Measurements from ENCODE around the gene FTCD. TPM values are rescaled to one million over a fixed set of nuclear protein-coding genes. Genes with fewer than 3 reads are reported as not detected.
"Not testable (repeated sequence)": the region's sequence is repeated elsewhere in the genome, so short reads cannot be mapped to it uniquely, and the experiment has no call there.

FTCD gene
- polyA plus RNA-seq (ENCODE audit: insufficient read length in 3 of 3): 10 to 100 TPM; 40.3 to 61.9 (median 45.0) TPM
- long read RNA-seq, donor 1, transcript FTCD-203 (14 exons, 1,878 nt): major isoform, 5 of 6 reads
- long read RNA-seq, donor 1, partial matches to known transcripts: 0 of 6 reads
- long read RNA-seq, donor 1, other reads (novel, unspliced or antisense): 0 of 6 reads
- long read RNA-seq, donor 2, partial matches to known transcripts: 0 of 5 reads
- long read RNA-seq, donor 2, other reads (novel, unspliced or antisense): 0 of 5 reads
- long read RNA-seq, donor 3, partial matches to known transcripts: 0 of 2 reads
- long read RNA-seq, donor 3, other reads (novel, unspliced or antisense): 0 of 2 reads
- long read RNA-seq, donor 4, transcript FTCD-203 (14 exons, 1,878 nt): major isoform, 9 of 15 reads
- long read RNA-seq, donor 4, partial matches to known transcripts: 5 of 15 reads
- long read RNA-seq, donor 4, other reads (novel, unspliced or antisense): 0 of 15 reads
- long read RNA-seq, donor 5, partial matches to known transcripts: 0 of 3 reads
- long read RNA-seq, donor 5, other reads (novel, unspliced or antisense): 0 of 3 reads
- long read RNA-seq, donor 6, transcript FTCD-203 (14 exons, 1,878 nt): major isoform, 8 of 8 reads
- long read RNA-seq, donor 6, partial matches to known transcripts: 0 of 8 reads
- long read RNA-seq, donor 6, other reads (novel, unspliced or antisense): 0 of 8 reads
- long read RNA-seq, donor 7, transcript FTCD-203 (14 exons, 1,878 nt): major isoform, 8 of 8 reads
- long read RNA-seq, donor 7, partial matches to known transcripts: 0 of 8 reads
- long read RNA-seq, donor 7, other reads (novel, unspliced or antisense): 0 of 8 reads
- long read RNA-seq, donor 8: 0 reads
- long read RNA-seq, donor 9, transcript FTCD-203 (14 exons, 1,878 nt): major isoform, 10 of 10 reads
- long read RNA-seq, donor 9, partial matches to known transcripts: 0 of 10 reads
- long read RNA-seq, donor 9, other reads (novel, unspliced or antisense): 0 of 10 reads
- long read RNA-seq, donor 10, partial matches to known transcripts: 0 of 2 reads
- long read RNA-seq, donor 10, other reads (novel, unspliced or antisense): 0 of 2 reads
- long read RNA-seq, donor 11, partial matches to known transcripts: 0 of 1 reads
- long read RNA-seq, donor 11, other reads (novel, unspliced or antisense): 0 of 1 reads
- long read RNA-seq, donor 12, transcript FTCD-203 (14 exons, 1,878 nt): major isoform, 10 of 10 reads
- long read RNA-seq, donor 12, partial matches to known transcripts: 0 of 10 reads
- long read RNA-seq, donor 12, other reads (novel, unspliced or antisense): 0 of 10 reads
- long read RNA-seq, donor 13, partial matches to known transcripts: 0 of 2 reads
- long read RNA-seq, donor 13, other reads (novel, unspliced or antisense): 0 of 2 reads
- long read RNA-seq, donor 14, transcript FTCD-203 (14 exons, 1,878 nt): major isoform, 12 of 12 reads
- long read RNA-seq, donor 14, partial matches to known transcripts: 0 of 12 reads
- long read RNA-seq, donor 14, other reads (novel, unspliced or antisense): 0 of 12 reads
- long read RNA-seq, donor 15, transcript FTCD-203 (14 exons, 1,878 nt): major isoform, 9 of 14 reads
- long read RNA-seq, donor 15, partial matches to known transcripts: 0 of 14 reads
- long read RNA-seq, donor 15, other reads (novel, unspliced or antisense): 0 of 14 reads
- long read RNA-seq, donor 16, partial matches to known transcripts: 9 of 13 reads
- long read RNA-seq, donor 16, other reads (novel, unspliced or antisense): 0 of 13 reads

DNA sequence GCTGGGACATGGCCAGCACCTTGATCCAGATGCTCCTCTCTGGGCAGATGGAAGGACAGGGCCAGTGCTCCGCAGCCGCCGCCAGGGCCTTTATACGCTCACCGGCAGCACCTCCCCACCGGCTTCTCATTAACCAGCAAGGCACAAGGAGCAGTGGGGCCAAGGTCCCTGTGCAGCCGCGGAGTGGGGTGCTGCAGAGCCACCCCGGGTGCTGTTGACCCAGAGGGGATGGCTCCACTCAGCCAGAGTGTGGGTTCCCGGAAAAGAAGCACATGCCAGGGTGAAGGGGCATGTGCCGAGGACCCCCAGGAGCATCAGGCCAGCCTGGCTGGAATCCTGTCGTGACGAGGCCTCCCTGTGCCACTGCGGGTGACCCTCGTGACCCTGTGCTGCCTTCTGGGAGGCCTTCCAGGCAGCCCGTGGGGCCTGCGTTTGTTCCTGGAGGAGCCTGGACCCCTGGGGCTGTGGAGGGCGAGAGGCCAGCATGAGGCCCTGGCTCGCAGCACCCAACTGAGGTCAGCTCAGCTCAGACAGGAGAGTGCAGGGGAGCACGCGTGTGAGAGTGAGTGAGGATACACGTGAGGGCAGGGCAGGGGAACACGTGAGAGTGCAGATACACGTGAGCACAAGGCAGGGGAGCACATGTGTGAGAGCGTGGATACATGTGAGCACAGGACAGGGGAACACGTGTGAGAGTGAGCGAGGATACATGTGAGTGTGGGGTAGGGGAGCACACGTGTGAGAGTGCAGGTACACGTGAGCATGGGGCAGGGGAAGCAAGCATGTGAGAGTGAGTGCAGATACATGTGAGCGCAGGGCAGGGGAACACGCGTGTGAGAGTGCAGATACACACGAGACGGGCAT, at the start of gene FTCD:
FTCD (minus strand) TSS at position 66 of the 864 bp plus-strand sequence; CDS start at position 10, 56 bp downstream.
- DNase-seq: no peak

DNA sequence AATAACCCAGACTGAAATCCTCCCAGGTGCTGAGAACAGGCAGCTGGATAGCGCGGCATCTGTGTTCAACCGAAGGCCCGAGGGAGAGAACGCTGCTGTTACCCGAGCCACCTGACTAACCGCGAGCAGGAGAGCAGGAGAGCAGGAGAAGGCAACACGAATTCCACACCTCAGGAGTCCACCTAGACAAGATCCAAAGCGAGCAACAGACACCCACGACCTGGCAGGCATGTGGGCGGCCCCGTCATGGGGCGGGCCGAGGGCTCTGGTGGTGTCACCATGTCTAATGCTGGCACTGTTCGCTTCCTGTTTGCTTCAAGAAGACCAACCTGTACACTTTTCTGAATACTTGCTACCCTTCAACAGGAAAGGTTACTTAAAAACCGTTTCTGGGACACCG, 49.8 kb upstream of the FTCD start:
- DNase-seq: no peak

DNA sequence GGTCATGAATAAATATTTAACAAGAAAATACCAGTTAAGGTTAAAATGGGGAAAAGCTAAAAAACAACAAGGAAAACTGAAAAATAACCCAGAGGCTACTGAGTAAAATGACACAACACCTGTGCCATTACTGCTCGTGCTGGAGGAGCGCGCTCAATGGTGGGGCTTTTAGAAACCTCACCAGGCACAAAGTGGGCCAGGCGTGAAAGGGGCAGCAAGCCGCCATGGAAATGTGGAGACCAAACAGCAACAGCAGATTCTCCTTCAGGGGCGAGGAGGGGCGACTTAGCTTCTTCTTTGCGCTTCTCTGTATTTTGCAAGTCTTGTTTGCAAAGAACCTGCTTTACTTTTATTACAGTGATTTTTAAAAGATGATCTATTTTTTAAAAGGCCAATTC, 47.8 kb upstream of the FTCD start:
- no peak for DNase-seq

GRCh38 chr21:46202592-46203202, 47.3 kb upstream of the FTCD start:
- DNase-seq: no peak

- DNase-seq: not testable (repeated sequence)
Observed at GRCh38 chr21:46200877-46201803, 45.8 kb upstream of the FTCD start.

- no peak for DNase-seq
Observed at GRCh38 chr21:46199436-46200373, 44.3 kb upstream of the FTCD start.

DNA sequence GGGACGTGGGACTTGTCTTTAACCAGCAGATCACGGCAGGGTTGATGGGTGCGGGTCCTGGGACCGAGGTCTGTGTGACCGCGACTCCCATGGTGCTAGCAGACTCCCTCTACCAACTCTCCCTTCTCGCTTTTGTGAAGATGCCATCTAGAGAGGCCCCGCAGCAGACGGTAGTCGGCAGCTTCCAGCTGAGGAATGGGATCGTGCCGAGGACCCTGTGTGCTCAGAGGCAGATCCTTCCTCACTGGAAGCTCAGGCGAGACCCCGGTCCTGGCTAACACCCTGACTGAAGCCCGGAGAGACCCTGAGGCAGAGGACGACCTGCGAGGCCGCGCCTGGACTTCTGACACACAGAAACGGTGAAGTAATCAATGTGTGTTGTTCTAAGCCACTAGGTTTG, 41.4 kb upstream of the FTCD start:
- DNase-seq: no peak

- DNase-seq: no peak
Observed at GRCh38 chr21:46195595-46196195, 40.3 kb upstream of the FTCD start.

DNA sequence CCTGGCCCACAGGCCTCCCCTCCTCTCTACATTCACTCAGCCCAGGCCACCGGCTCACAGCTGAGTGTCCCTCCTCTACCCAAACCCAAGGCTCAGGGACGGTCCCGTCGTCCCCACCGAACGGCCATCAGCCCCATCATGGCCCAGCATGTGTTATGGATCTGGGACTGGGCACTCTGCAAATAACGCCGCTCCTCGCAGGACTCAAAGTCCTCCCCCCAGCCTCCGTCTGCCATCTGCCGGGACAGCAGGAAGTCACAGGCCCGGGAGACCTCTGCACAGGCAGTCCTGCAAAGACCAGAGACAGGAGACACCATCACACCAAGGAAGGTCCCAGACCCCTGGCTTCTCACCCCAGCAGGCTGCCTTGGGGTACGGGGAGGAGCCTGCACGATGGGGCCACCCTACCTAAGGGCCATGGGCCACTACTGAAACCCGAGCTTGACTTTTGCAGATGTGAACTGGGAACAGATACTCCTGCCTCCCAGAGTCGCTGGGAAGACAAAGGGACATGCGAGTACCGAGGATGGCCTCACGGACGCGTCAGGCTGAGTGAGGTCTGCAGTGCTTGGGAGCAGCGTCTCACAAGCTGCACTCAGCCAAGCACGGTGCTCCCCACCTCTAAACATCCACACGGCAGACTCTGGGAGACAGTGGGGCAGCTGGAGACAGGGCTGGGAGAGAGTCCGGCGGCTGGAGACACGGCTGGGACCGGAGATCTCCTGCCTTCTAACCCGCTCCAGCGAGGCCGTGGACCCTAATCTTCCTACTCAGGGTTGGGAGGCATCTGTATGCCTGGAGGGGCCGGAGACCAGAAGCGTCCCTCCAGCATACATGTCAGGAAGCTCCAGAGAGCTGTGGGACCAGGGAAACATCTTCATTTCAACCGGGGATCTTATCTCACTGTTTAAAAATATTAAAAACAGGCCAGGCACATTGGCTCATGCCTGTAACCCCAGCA, 39.3 kb upstream of the FTCD start:
- DNase-seq: no peak

DNA sequence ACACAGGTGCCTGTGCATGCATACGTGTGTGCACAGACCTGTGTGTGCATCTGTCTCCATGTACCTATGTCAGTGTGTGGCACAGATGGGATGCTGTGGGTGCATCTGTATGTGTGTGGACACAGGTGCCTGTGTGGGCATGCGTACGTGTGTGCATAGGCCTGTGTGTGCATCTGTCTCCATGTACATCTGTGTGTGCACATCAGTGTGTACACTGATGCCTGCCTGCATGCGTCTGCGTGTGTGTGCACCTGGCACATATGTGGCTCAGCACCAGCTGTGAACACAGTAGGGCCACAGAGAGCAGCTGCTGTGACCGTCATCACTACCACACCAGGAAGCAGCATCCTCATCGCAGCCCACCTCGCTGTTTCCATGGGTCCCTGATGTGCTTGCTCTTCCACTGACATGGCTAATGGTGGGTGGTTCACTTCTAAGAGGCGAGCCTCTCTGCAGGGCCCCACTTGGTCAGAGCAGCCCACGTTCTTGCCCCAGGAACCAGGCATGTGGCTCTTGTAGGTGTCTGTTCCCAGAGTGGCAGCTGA, 38.5 kb upstream of the FTCD start:
- DNase-seq: no peak

DNA sequence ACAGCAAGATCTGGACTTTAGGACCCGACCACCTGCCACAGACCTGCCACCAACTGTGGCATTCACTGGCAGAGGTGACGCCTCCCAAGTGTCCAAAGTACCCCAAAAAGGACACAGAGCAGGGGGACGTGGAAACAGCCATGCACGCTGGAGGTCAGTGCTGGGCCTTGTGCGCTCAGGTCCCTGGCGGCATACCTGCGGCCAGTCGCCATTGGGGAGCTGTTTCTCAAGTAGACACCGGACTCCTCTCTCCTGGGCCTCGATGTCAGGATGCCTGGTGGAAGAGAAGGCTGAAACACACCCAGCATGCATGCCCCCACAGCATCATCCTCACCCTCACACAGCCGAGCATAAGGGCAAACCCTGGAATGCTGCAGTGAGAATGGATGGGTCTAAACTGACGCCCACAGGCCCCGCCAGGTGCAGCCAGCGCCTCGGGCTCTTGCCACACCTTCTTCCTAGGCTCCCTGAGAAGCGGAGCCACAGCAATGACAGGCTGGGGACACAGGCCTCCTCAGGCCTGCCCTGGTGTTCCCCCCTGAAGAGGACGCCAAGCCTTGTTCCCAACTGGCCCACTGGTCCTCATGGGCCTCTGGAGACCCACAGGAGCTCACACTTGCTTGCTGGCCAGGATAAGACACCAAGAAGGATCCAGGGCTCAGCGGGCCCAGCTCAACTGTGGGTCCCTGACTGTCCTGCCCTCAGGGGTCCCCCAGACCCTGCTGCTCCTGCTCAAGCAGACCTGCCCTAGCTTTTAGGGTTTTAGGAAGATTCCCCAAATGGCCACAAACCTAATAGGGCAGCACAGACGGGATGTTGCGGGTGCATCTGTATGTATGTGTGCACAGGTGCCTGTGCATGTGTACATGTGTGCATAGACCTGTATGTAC, 36.6 kb upstream of the FTCD start:
- no peak for DNase-seq

DNA sequence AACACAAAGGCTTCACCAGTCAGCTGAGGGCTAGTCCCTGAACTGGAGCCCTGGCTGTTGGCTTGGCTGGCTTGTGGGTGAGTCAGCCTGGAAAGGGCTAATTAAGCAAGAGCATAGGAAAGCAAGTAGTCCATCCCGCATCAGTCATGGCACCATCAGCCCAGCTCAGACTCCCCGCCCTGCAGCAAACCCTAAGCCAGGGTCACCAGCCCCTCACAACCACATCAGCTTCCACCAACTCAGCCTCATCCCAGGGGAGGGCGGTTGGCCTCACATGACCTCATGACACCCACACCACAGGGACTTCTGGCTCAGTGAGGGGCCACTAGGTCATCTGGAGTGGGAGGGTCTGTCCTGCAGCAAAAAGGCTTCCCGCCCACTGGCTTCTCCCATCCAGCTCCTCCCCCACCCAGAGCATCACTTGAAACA, 35.9 kb upstream of the FTCD start:
- DNase-seq: no peak

- DNase-seq: no peak
Observed at GRCh38 chr21:46190491-46191131, 35.2 kb upstream of the FTCD start.
